Keratinocyte (primary cell): ENCODE measurements around the gene OTOA. TPM values are rescaled to one million over a fixed set of nuclear protein-coding genes. Genes with fewer than 3 reads are reported as not detected.

Source experiments
- DNase-seq: peaks from one replicate; pipeline ENCODE4 v3.0.0-alpha.2; 2011; ENCODE audit warnings: low read depth, missing footprints, low spot score
- FAIRE-seq: peaks from 2 replicates; lab custom pipeline; 2011; peaks lifted over from hg19 to GRCh38; lab: Jason Lieb, UNC
- H2AFZ ChIP-seq: 2 replicates; pipeline ENCODE4 v1.6.0; 2012; ENCODE audit warnings: low read length, control low read depth, inconsistent platforms; ENCODE audit not compliant: control insufficient read depth
- H3K27ac ChIP-seq: 2 replicates; pipeline ENCODE4 v1.5.1; 2011; ENCODE audit warnings: low read length; ENCODE audit not compliant: control insufficient read depth, insufficient read depth
- H3K27me3 ChIP-seq: 3 replicates; pipeline ENCODE4 v1.6.0; 2011; ENCODE audit warnings: low read length; ENCODE audit not compliant: control insufficient read depth, insufficient read depth; ENCODE audit errors: extremely low read depth
- H3K36me3 ChIP-seq, 2 experiments: 2 replicates in 1 of 2; 3 replicates in 1 of 2; pipeline ENCODE4 v1.5.1; 2011; ENCODE audit warnings: low read length in 2 of 2, mild to moderate bottlenecking in 1 of 2; ENCODE audit not compliant: control insufficient read depth in 2 of 2, insufficient read depth in 2 of 2; ENCODE audit errors: extremely low read depth in 1 of 2
- H3K4me1 ChIP-seq: 3 replicates; pipeline ENCODE4 v1.5.1; 2011; ENCODE audit warnings: low read length; ENCODE audit not compliant: control insufficient read depth, insufficient read depth; ENCODE audit errors: extremely low read depth
- H3K4me2 ChIP-seq: 3 replicates; pipeline ENCODE4 v1.6.0; 2011; ENCODE audit warnings: low read depth, low read length; ENCODE audit not compliant: control insufficient read depth, insufficient read depth; ENCODE audit errors: extremely low read depth
- H3K4me3 ChIP-seq, 3 experiments: fragments of 200-600 bp in 1 of 3; sonication (generic) in 1 of 3; 2 replicates in 2 of 3; 3 replicates in 1 of 3; pipeline ENCODE4 v1.5.1; 2011 to 2016; ENCODE audit warnings: low read length in 3 of 3, mild to moderate bottlenecking in 3 of 3, control low read depth in 2 of 3, inconsistent platforms in 1 of 3, low read depth in 1 of 3, mixed read lengths in 1 of 3, mixed run types in 1 of 3, moderate library complexity in 1 of 3; ENCODE audit not compliant: control insufficient read depth in 2 of 3, insufficient read depth in 2 of 3; ENCODE audit errors: extremely low read depth in 1 of 3
- H3K79me2 ChIP-seq: 2 replicates; pipeline ENCODE4 v1.6.0; 2012; ENCODE audit warnings: low read length; ENCODE audit not compliant: control insufficient read depth, insufficient read depth
- H3K9ac ChIP-seq: 3 replicates; pipeline ENCODE4 v1.6.0; 2011; ENCODE audit warnings: low read length; ENCODE audit not compliant: control insufficient read depth, insufficient read depth; ENCODE audit errors: extremely low read depth
- H3K9me1 ChIP-seq: 3 replicates; pipeline ENCODE4 v1.6.0; 2011; ENCODE audit warnings: low read length; ENCODE audit not compliant: control insufficient read depth, insufficient read depth; ENCODE audit errors: extremely low read depth
- H3K9me3 ChIP-seq: 2 replicates; pipeline ENCODE4 v1.5.1; 2012; ENCODE audit warnings: low read depth, low read length; ENCODE audit not compliant: control insufficient read depth
- H4K20me1 ChIP-seq: 3 replicates; pipeline ENCODE4 v1.6.0; 2011; ENCODE audit warnings: low read length; ENCODE audit not compliant: control insufficient read depth, insufficient read depth; ENCODE audit errors: extremely low read depth
- CTCF ChIP-seq, 3 experiments: IDR thresholded peaks in 1 of 3; conservative IDR thresholded peaks in 1 of 3; optimal IDR thresholded peaks in 1 of 3; 2 replicates in 2 of 3; 3 replicates in 1 of 3; pipeline versions ENCODE3 to v1.5.1; 2011; ENCODE audit warnings: low read length in 3 of 3, mild to moderate bottlenecking in 3 of 3, moderate library complexity in 2 of 3, control low read depth in 1 of 3, inconsistent platforms in 1 of 3; ENCODE audit not compliant: insufficient read depth in 2 of 3; ENCODE audit errors: extremely low read depth in 1 of 3
- EZH2 ChIP-seq: IDR thresholded peaks from one replicate; pipeline ENCODE4 v1.6.1; 2012; ENCODE audit warnings: inconsistent platforms, mild to moderate bottlenecking, low read length, moderate library complexity
- dilution Hi-C: fragments of 300-500 bp; cut with MboI; formaldehyde crosslinking; loops from one replicate; pipeline ENCODE4 v1.7.0; 2020; ENCODE audit warnings: low sequenced_read_pairs; ENCODE audit not compliant: extremely low pct_ligation_motif_present
- polyA plus RNA-seq, 5 experiments: library from polyadenylated mRNA; depleted of rRNA in 3 of 5; stranded (reverse) in 3 of 5; stranded (forward) in 1 of 5; unstranded in 1 of 5; fragments of >200 nt; gene quantifications; 1 replicate in 1 of 5; 2 replicates in 3 of 5; 3 replicates in 1 of 5; pipeline versions ENCODE4 v1.2.1 to v1.2.3, GENCODE V29; 2011 to 2012; ENCODE audit warnings: missing spikeins in 2 of 5, low read depth in 1 of 5, low replicate concordance in 1 of 5

Gene OTOA
- polyA plus RNA-seq, 1 donor (not counting 4 experiments of a cell fraction or from before 2014, with no cell fraction given): not detected

DNA sequence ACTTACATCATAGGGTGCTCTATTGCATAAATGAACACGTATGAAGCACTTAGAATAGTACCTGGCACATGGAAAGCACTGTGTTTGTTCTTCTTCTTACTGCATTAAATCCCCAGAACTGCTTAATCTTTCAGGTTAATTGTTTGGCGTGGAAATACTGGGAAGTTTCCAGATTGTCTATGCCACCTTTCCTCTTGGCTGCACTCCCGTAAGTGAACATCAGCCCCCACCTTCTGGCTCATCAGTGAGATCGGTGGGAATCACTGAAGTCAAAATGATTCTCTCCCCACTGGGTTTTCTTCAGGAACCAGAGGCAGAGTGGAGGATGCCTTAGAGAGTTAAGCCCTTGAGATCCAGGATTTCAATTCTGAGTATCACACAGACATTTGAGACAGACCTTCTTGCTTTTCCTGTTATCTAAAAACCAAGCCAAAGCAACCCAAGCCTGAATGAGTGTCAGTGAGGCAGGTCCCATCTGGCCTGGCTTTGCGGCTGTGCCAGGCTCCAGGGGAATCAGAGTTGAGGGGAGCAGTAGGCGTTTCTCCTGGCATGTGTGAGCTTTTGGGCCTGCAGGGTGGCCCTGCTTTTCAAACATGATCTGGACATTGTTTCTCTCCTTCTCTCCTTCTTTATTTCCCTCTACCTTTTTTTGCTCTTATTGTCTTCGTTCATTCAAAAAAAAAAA lies 59.1 kb downstream of the OTOA start:
- no peak overlapping the region for H3K4me3 ChIP-seq
- dilution Hi-C loops: no loop called here
- H3K27ac ChIP-seq: no peak overlapping the region
- no peak overlapping the region for H3K4me2 ChIP-seq
- no peak overlapping the region for H3K9ac ChIP-seq
- H3K36me3 ChIP-seq: no peaks in the 10 kb centered on the region
- no peaks in the 10 kb centered on the region for H3K9me1 ChIP-seq
- H3K27me3 ChIP-seq: no peaks in the 10 kb centered on the region
- no peaks in the 10 kb centered on the region for H3K79me2 ChIP-seq
- no peaks in the 10 kb centered on the region for H4K20me1 ChIP-seq
- no peak for TF ChIP-seq EZH2
- no peak for TF ChIP-seq CTCF (optimal IDR thresholded peaks at IDR 0.05 in 1 of 3, IDR thresholded peaks at IDR 0.05 in 1 of 3, conservative IDR thresholded peaks at IDR 0.05 in 1 of 3; ENCODE audit: extremely low read depth in 1 of 3, insufficient read depth in 2 of 3, low read length in 3 of 3)
- no peaks in the 10 kb centered on the region for H3K4me1 ChIP-seq
- FAIRE-seq: no peak
- H2AFZ ChIP-seq: peak overlapping the region; percentile 0
- H3K9me3 ChIP-seq: no peaks in the 10 kb centered on the region
- no peak for DNase-seq

- FAIRE-seq (no peak), DNase-seq (no peak)
- no peaks in the 10 kb centered on the region for H4K20me1 ChIP-seq
- H3K4me3 ChIP-seq: no peak overlapping the region
- dilution Hi-C loops: no loop called here
- no peak overlapping the region for H3K4me2 ChIP-seq
- no peaks in the 10 kb centered on the region for H3K4me1 ChIP-seq
- H3K9me1 ChIP-seq: no peaks in the 10 kb centered on the region
- no peak overlapping the region for H3K27ac ChIP-seq
- H3K27me3 ChIP-seq: peaks cover 3% of the 10 kb centered on the region
- no peaks in the 10 kb centered on the region for H3K9me3 ChIP-seq
- H2AFZ ChIP-seq: no peak overlapping the region
- no peaks in the 10 kb centered on the region for H3K36me3 ChIP-seq
- TF ChIP-seq EZH2: no peak
- no peak for TF ChIP-seq CTCF (optimal IDR thresholded peaks at IDR 0.05 in 1 of 3, IDR thresholded peaks at IDR 0.05 in 1 of 3, conservative IDR thresholded peaks at IDR 0.05 in 1 of 3; ENCODE audit: extremely low read depth in 1 of 3, insufficient read depth in 2 of 3, low read length in 3 of 3)
- no peaks in the 10 kb centered on the region for H3K79me2 ChIP-seq
- no peak overlapping the region for H3K9ac ChIP-seq
Observed at GRCh38 chr16:21723532-21723931, 59.8 kb downstream of the OTOA start.
